CD14-positive monocyte (primary cell): ENCODE measurements around the gene LGALSL. TPM values are rescaled to one million over a fixed set of nuclear protein-coding genes. Genes with fewer than 3 reads are reported as not detected.

Experiments used
- DNase-seq, 3 donors: peaks; one replicate each; pipeline ENCODE4 v3.0.0-alpha.2; 2011 to 2022
- H2AFZ ChIP-seq: 2 replicates; pipeline ENCODE4 v1.6.0; 2012; ENCODE audit warnings: mild to moderate bottlenecking, low read depth, low read length, inconsistent platforms; ENCODE audit not compliant: insufficient read depth, poor library complexity, severe bottlenecking
- H3K27ac ChIP-seq, 2 donors: 1 replicate in 1 of 2; 2 replicates in 1 of 2; pipeline ENCODE4 v1.5.1; 2012 to 2013; ENCODE audit warnings: low read length in 2 of 2, control low read depth in 1 of 2, inconsistent platforms in 1 of 2, low read depth in 1 of 2, mild to moderate bottlenecking in 1 of 2
- H3K27me3 ChIP-seq, 2 donors: one replicate each; pipeline versions ENCODE4 v1.6.0 to v1.6.1; 2011 to 2013; ENCODE audit warnings: low read length in 2 of 2; ENCODE audit not compliant: control insufficient read depth in 2 of 2, insufficient read depth in 2 of 2
- H3K36me3 ChIP-seq, 2 donors: replicated peaks in 1 of 2; 1 replicate in 1 of 2; 2 replicates in 1 of 2; pipeline versions ENCODE4 v1.5.1 to v1.6.1; 2012 to 2013; ENCODE audit warnings: low read length in 2 of 2, control low read depth in 1 of 2, inconsistent platforms in 1 of 2, mild to moderate bottlenecking in 1 of 2; ENCODE audit not compliant: insufficient read depth in 2 of 2, control insufficient read depth in 1 of 2
- H3K4me1 ChIP-seq, 2 donors: 1 replicate in 1 of 2; 2 replicates in 1 of 2; pipeline versions ENCODE4 v1.5.1 to v1.6.1; 2012 to 2013; ENCODE audit warnings: low read length in 2 of 2, control low read depth in 1 of 2, inconsistent platforms in 1 of 2, mild to moderate bottlenecking in 1 of 2, moderate library complexity in 1 of 2; ENCODE audit not compliant: insufficient read depth in 2 of 2, control insufficient read depth in 1 of 2
- H3K4me2 ChIP-seq: replicated peaks from 2 replicates; pipeline ENCODE3; 2012; ENCODE audit warnings: low read length, moderate library complexity, mild to moderate bottlenecking; ENCODE audit not compliant: poor library complexity, severe bottlenecking; ENCODE audit errors: extremely low read depth
- H3K4me3 ChIP-seq, 3 experiments: fragments of 200-600 bp in 1 of 3; sonication (generic) in 1 of 3; replicated peaks in 1 of 3; 1 replicate in 2 of 3; 2 replicates in 1 of 3; pipeline ENCODE4 v1.5.1; 2011 to 2013; ENCODE audit warnings: low read length in 3 of 3, mild to moderate bottlenecking in 3 of 3, control low read depth in 2 of 3, low read depth in 2 of 3, inconsistent platforms in 1 of 3, moderate library complexity in 1 of 3
- H3K79me2 ChIP-seq: 2 replicates; pipeline ENCODE4 v1.6.0; 2012; ENCODE audit warnings: mild to moderate bottlenecking, control low read depth, inconsistent platforms, low read length, moderate library complexity; ENCODE audit not compliant: insufficient read depth
- H3K9ac ChIP-seq: 2 replicates; pipeline ENCODE4 v1.6.0; 2017; ENCODE audit warnings: low read length, mild to moderate bottlenecking; ENCODE audit not compliant: insufficient read depth, poor library complexity, severe bottlenecking
- H3K9me3 ChIP-seq, 2 donors: replicated peaks in 1 of 2; 1 replicate in 1 of 2; 2 replicates in 1 of 2; pipeline versions ENCODE4 v1.5.1 to v1.6.1; 2012 to 2013; ENCODE audit warnings: low read length in 2 of 2, control low read depth in 1 of 2; ENCODE audit not compliant: control insufficient read depth in 1 of 2, insufficient read depth in 1 of 2
- H4K20me1 ChIP-seq: 2 replicates; pipeline ENCODE4 v1.6.0; 2012; ENCODE audit warnings: mild to moderate bottlenecking, low read length, control low read depth, moderate library complexity; ENCODE audit not compliant: insufficient read depth
- H3K27ac Mint-ChIP-seq, 7 donors: one replicate each; pipeline ENCODE4 v1.8.0; 2020; ENCODE audit warnings: mild to moderate bottlenecking in 7 of 7, mixed read lengths in 7 of 7, moderate library complexity in 6 of 7, inconsistent platforms in 2 of 7
- H3K27me3 Mint-ChIP-seq, 3 donors: one replicate each; pipeline ENCODE4 v1.8.0; 2021 to 2022; ENCODE audit warnings: low read depth in 3 of 3, mild to moderate bottlenecking in 3 of 3, mixed read lengths in 3 of 3, moderate library complexity in 3 of 3, inconsistent platforms in 1 of 3
- H3K36me3 Mint-ChIP-seq, 2 donors: one replicate each; pipeline ENCODE4 v1.8.0; 2020; ENCODE audit warnings: mixed read lengths in 2 of 2, inconsistent platforms in 1 of 2, mild to moderate bottlenecking in 1 of 2
- H3K4me1 Mint-ChIP-seq: one replicate; pipeline ENCODE4 v1.8.0; 2020; ENCODE audit warnings: mild to moderate bottlenecking, mixed read lengths
- H3K4me3 Mint-ChIP-seq, 2 donors: one replicate each; pipeline ENCODE4 v1.8.0; 2020; ENCODE audit warnings: mild to moderate bottlenecking in 2 of 2, mixed read lengths in 2 of 2, moderate library complexity in 1 of 2
- H3K9me3 Mint-ChIP-seq, 7 donors: one replicate each; pipeline ENCODE4 v1.8.0; 2020 to 2022; ENCODE audit warnings: mixed read lengths in 7 of 7, mild to moderate bottlenecking in 6 of 7, moderate library complexity in 6 of 7, inconsistent platforms in 2 of 7
- CTCF ChIP-seq: fragments of 200-600 bp; IDR thresholded peaks from one replicate; pipeline ENCODE4 v1.8.0; 2022; ENCODE audit warnings: antibody characterized with exemption, mild to moderate bottlenecking
- WGBS: methylation state at CpG from one replicate; pipeline ENCODE4 v1.1.5; 2013; ENCODE audit warnings: missing lambda C conversion rate; ENCODE audit not compliant: insufficient coverage; 5-methylcytosine and 5-hydroxymethylcytosine counted together
- intact Hi-C, 2 donors: fragments of 100-400 bp; cut with micrococcal nuclease; formaldehyde crosslinking; loops; one replicate each; pipeline versions ENCODE4 v1.15.0 to v1.15.1; 2023
- polyA plus RNA-seq, 3 donors: library from polyadenylated mRNA; depleted of rRNA in 1 of 3; unstranded in 2 of 3; stranded (reverse) in 1 of 3; fragments of 300-500 nt in 2 of 3; fragments of >200 nt in 1 of 3; fragmentation: Illumina TruSeq in 2 of 3; gene quantifications; 1 replicate in 2 of 3; 2 replicates in 1 of 3; pipeline ENCODE4 v1.2.3, GENCODE V29; 2012 to 2021

Gene LGALSL
- polyA plus RNA-seq, 3 donors = 0.04 to 0.30 (median 0.22) TPM

- no peaks in the 10 kb centered on the region for H3K36me3 Mint-ChIP-seq
- no peaks in the 10 kb centered on the region for H3K9me3 Mint-ChIP-seq
- H2AFZ ChIP-seq = no peak overlapping the region
- intact Hi-C loops = loop anchor here in 1 of 2 donors (10.0 kb wide), 1 partner anchor 428 kb away; no protein-coding TSS in a partner anchor
- DNase-seq = no peak
- no peak overlapping the region for H3K27ac ChIP-seq
- WGBS = 67% methylated on average over 2 of the region's 5 CpGs
- H3K4me1 ChIP-seq = no peaks in the 10 kb centered on the region
- H3K4me2 ChIP-seq = no peak overlapping the region
- no peaks in the 10 kb centered on the region for H3K27me3 ChIP-seq
- no peaks in the 10 kb centered on the region for H3K9me3 ChIP-seq
- peaks cover 3% of the 10 kb centered on the region for H3K4me1 Mint-ChIP-seq
- no peak overlapping the region for H3K4me3 ChIP-seq
- no peak for TF ChIP-seq CTCF
- no peak overlapping the region for H3K9ac ChIP-seq
- H3K36me3 ChIP-seq = no peaks in the 10 kb centered on the region
- H3K79me2 ChIP-seq = no peaks in the 10 kb centered on the region
- no peak overlapping the region for H3K4me3 Mint-ChIP-seq
- H4K20me1 ChIP-seq = no peaks in the 10 kb centered on the region
- H3K27me3 Mint-ChIP-seq = peaks cover 1 to 3% (median 2%) of the 10 kb centered on the region in 3 donors
- H3K27ac Mint-ChIP-seq = peak overlapping the region in 1 of 7 donors; percentile 14
These were observed 29.0 kb downstream of the LGALSL start for GRCh38 chr2:64482765-64483504.

- no peak overlapping the region for H3K9ac ChIP-seq
- no peaks in the 10 kb centered on the region for H3K9me3 ChIP-seq
- no peaks in the 10 kb centered on the region for H3K79me2 ChIP-seq
- Mint-ChIP-seq H3K36me3 (no peaks in the 10 kb centered on the region), H3K27me3 (peaks cover 0 to 1% (median 1%) of the 10 kb centered on the region in 3 donors), H3K27ac (no peak overlapping the region), H3K9me3 (no peaks in the 10 kb centered on the region), H3K4me3 (no peak overlapping the region), H3K4me1 (peaks cover 6% of the 10 kb centered on the region)
- no peak overlapping the region for H3K4me2 ChIP-seq
- no peak overlapping the region for H3K4me3 ChIP-seq
- no peaks in the 10 kb centered on the region for H3K27me3 ChIP-seq
- 29% methylated on average over 1 of the region's 4 CpGs for WGBS
- TF ChIP-seq CTCF = no peak
- H3K4me1 ChIP-seq = peaks cover 0 to 4% of the 10 kb centered on the region in 2 donors
- no peak overlapping the region for H3K27ac ChIP-seq
- H2AFZ ChIP-seq = no peak overlapping the region
- intact Hi-C loops = loop anchor here (5.0 to 10.0 kb wide), 2 partner anchors 431 to 433 kb away; no protein-coding TSS in a partner anchor
- peak in 2 of 3 donors; percentile 12 to 32 for DNase-seq
- no peaks in the 10 kb centered on the region for H4K20me1 ChIP-seq
- H3K36me3 ChIP-seq = no peaks in the 10 kb centered on the region
These were observed 31.4 kb downstream of the LGALSL start for GRCh38 chr2:64485331-64485730.
